HG03439 (cell line): ENCODE measurements around the gene CYBB.
A peak's percentile ranks its signal among the peaks of the same experiment; 100 is the strongest.

ENCODE experiments used
- ATAC-seq: cut with Tn5 transposase; IDR thresholded peaks from one replicate; pipeline ENCODE4 v1.9.1; 2021; ENCODE audit warnings: mild to moderate bottlenecking, moderate library complexity; ENCODE audit not compliant: unreplicated experiment

The CYBB gene

DNA sequence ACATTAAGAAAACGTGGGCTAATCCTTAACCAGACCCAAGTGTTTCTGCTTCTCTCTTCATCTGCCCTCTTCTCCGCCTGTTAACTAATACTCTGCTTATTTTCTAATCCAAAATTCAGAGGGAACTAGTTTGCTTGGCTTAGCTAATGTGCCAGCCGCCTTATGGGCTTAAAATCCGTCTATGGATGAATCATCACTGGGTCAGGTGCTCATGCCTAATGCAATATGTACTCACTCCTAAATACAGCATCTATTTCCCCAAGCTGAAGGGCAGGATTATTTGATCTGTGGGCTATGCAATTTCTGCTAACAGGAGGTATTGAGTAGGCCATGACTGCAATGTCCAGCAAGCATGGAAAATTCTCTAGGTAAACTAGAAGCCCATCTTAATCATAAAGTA is 55.1 kb downstream of the CYBB start:
- ATAC-seq, result no peak

- no peak for ATAC-seq
These were observed 61.1 kb downstream of the CYBB start for GRCh38 chrX:37840931-37841330.

DNA sequence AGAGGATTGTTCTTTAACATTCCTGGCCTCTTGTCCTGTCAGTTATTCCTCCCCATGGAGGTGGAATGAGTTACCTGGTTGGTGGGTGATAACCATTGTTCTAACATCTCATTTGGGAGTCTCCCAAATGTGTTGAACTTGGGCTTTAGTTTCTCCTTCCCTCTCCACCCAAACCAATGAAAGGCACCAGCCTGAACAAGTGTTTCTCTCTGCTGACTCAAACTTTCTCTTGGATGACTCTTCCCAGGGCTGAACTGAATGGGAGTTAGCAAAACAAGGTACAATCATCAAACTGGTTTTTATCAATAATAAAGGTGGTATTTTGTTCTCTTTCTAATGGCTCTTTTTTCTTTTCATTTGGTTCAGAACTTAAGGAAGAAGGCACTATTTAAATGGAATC is 64.8 kb downstream of the CYBB start:
- no peak for ATAC-seq

DNA sequence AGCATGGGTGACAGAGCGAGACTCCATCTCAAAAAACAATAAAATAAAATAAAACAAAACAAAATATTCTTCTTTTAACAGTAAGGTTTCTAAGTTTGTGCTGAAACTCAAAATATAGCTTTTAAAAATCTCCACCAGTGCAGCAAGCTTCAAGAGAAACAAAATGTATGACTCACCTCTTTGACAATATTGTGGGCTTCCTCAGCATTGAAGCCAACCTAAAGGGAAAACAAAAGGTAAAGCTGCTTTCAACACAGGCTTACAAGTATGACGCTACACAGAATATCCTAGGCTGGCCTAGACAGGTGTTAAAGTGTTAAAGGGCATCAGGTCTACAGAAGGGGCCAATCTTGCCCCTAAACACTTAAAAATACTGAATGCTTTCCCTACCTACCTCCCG is 66.3 kb downstream of the CYBB start:
- ATAC-seq, result no peak

- no peak for ATAC-seq
These were observed 66.7 kb downstream of the CYBB start for GRCh38 chrX:37846558-37846933.

GRCh38 chrX:37846934-37847732 is 67.3 kb downstream of the CYBB start, which contains the start of gene DYNLT3:
Gene DYNLT3, minus strand, starts transcription at chrX:37847571. Its CDS starts 61 bp downstream, at chrX:37847510.
- peak; percentile 99 for ATAC-seq

- ATAC-seq, result no peak
These were observed 67.9 kb downstream of the CYBB start for GRCh38 chrX:37847733-37848197.

DNA sequence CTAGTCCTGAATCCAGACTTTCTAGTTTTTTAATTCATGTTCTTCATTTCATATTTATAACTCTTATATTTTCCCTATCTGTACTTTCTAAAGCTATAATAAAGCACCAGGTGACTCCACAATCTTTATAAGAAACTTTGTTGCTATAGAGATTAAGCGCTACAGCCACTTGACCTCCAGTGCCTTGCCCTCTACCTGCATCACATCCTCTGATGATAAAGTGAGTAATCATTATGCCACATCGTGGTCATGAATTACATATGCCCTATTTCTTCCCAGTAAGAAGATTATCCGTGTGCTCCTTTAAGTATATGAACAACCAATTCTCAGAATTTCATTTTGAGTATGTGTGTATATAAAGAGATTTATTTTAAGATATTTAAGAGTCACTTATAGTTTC is 74.3 kb downstream of the CYBB start:
- ATAC-seq, result no peak

- no peak for ATAC-seq
These were observed 74.9 kb downstream of the CYBB start for GRCh38 chrX:37854748-37855147.

- no peak for ATAC-seq
These were observed 80.9 kb downstream of the CYBB start for GRCh38 chrX:37860721-37861120.

DNA sequence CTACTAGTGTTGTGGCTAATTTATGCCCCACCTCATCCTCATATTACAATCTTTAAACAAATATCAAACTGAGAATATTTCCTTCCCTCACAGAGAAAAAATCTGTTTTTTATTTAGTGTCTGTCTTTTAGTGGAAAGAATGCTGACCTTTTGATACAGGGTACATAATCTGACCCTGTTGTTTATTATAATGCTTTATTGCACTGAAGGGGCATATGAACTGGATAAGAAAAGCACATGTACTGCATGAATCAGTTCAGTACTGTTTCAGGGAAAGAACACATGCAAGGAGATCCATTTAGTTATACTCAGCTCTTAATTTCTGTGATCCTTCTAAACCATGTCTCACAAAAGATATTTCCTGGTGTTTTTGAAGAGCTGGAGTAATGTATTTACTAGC is 83.0 kb downstream of the CYBB start:
- no peak for ATAC-seq
